ENCODE results near the gene SEMA5A.

DNA sequence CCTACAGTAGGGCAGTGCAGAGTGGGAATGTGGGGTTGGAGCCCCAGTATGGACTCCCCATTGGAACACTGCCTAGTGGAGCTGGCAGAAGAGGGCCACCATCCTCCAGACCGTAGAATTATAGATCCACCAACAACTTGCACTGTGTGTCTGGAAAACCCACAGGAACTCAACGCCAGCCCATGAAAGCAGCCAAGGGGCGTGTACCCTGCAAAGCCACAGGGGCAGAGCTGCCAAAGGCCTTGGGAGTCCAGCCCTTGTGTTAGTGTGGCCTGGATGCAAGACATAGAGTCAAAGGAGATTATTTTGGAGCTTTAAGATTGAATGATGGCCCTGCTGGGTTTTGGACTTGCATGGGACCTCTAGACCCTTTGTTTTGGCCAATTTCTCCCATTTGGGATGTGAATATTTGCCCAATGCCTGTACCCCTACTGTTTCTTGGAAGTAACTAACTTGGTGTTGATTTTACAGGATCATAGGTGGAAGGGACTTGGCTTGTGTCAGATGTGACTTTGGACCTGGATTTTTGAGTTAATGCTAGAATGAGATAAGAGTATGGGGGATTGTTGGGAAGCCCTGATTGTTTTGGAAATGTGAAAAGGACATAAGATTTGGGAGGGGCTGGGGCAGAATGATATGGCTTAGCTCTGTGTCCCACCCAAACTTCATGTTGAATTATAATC lies 266.8 kb downstream of the SEMA5A start:
- TF ChIP-seq, protein P1, sequence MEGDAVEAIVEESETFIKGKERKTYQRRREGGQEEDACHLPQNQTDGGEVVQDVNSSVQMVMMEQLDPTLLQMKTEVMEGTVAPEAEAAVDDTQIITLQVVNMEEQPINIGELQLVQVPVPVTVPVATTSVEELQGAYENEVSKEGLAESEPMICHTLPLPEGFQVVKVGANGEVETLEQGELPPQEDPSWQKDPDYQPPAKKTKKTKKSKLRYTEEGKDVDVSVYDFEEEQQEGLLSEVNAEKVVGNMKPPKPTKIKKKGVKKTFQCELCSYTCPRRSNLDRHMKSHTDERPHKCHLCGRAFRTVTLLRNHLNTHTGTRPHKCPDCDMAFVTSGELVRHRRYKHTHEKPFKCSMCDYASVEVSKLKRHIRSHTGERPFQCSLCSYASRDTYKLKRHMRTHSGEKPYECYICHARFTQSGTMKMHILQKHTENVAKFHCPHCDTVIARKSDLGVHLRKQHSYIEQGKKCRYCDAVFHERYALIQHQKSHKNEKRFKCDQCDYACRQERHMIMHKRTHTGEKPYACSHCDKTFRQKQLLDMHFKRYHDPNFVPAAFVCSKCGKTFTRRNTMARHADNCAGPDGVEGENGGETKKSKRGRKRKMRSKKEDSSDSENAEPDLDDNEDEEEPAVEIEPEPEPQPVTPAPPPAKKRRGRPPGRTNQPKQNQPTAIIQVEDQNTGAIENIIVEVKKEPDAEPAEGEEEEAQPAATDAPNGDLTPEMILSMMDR (IDR thresholded peaks at IDR 0.05) = no peak
- no peak for TF ChIP-seq POLR2A (IDR thresholded peaks at IDR 0.05)

All from lower leg skin (tissue), 3 donors.